Measurements from ENCODE around the gene NLE1.

DNA sequence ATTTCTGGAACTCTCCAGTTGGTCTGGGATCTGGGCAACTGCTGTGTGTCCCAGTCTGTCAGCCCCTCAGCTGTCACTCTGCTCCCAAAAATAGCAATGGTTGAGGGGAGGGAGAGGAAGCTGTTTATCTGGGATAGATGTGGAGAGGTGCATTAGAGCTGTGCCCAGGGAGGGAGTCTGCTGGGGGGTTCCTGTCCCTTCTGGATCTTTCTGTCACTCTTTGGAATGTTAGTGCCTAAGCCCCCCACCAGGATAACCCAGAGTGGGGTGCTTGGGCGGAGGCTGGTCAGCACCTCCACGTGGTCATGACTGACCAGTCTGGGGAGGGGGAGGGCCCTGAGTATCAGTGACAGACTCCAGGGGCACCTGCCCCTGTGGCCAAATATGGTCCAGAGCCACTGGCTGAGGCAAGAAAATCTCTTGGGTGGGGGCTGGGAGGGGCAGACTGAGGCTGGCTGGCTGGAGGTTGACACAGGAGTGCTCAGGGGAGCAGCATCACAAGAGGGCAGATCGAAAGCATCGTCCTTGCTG lies 5.3 kb upstream of the NLE1 start, which contains the start of gene UNC45B:
- TF ChIP-seq, protein P1, sequence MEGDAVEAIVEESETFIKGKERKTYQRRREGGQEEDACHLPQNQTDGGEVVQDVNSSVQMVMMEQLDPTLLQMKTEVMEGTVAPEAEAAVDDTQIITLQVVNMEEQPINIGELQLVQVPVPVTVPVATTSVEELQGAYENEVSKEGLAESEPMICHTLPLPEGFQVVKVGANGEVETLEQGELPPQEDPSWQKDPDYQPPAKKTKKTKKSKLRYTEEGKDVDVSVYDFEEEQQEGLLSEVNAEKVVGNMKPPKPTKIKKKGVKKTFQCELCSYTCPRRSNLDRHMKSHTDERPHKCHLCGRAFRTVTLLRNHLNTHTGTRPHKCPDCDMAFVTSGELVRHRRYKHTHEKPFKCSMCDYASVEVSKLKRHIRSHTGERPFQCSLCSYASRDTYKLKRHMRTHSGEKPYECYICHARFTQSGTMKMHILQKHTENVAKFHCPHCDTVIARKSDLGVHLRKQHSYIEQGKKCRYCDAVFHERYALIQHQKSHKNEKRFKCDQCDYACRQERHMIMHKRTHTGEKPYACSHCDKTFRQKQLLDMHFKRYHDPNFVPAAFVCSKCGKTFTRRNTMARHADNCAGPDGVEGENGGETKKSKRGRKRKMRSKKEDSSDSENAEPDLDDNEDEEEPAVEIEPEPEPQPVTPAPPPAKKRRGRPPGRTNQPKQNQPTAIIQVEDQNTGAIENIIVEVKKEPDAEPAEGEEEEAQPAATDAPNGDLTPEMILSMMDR (conservative IDR thresholded peaks at IDR 0.05; ENCODE audit: low read length) = no peak
- TF ChIP-seq EZH2phosphoT487 (IDR thresholded peaks at IDR 0.05; ENCODE audit: borderline replicate concordance, low read depth, low read length) = no peak

Measured in OCI-LY7 (cell line).